ENCODE measurements around the gene CDON. TPM values are rescaled to one million over a fixed set of nuclear protein-coding genes. Genes with fewer than 3 reads are reported as not detected.

Gene CDON
- total RNA-seq, 1 donor from 2014 or later = 19.9 TPM

DNA sequence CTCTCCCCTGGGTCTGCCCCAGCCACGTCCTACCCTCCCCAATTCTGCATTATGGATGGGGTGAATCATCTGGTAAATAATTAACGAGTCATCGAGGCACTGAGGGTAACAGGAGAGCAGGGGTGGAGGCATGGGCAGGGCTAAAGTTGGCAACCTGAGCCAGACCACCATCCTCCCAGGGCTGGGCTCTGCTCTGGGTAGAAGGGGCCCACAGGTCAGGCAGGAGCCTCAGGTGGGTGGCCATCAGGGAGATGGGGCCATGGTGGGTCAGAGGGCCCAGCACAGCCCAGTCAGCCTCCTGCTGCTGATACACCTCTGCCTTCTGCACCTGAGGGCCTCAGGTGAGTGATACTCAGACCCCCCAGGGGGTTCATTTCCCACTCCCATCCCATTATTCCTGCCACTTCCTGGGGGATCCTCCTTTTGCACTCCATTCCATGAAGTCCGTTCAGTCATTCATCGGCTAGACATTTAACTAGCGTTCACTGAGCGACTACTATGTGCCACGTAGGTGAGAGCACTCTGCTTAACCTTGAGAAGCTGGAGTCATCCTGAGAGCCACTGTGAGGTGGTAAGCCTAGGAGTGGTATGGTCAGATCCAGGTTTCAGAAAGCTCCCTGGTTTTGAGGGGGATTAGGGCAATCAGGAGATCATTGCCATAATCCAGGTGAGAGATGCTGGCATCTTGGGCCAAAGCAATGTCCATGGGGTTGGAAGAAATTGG, 116.7 kb downstream of the CDON start, which contains the start of gene VSIG10L2:
VSIG10L2 (plus strand) TSS at position 248 of the 724 bp plus-strand sequence; CDS start at position 260, 12 bp downstream.
- H3K27me3 Mint-ChIP-seq (ENCODE audit: low read depth) = peaks cover 12% of the 10 kb centered on the region
- H3K9me3 Mint-ChIP-seq (ENCODE audit: low read depth) = no peaks in the 10 kb centered on the region
- H3K36me3 Mint-ChIP-seq (ENCODE audit: low read depth) = no peaks in the 10 kb centered on the region
- no peak within 1 kb of the TSS for H3K4me3 Mint-ChIP-seq (ENCODE audit: unreplicated experiment)
- no peak within 1 kb of the TSS for H3K27ac Mint-ChIP-seq (ENCODE audit: unreplicated experiment)
- peaks cover 4% of the 10 kb centered on the region for H3K4me1 Mint-ChIP-seq (ENCODE audit: low read depth)
- DNase-seq (ENCODE audit: low spot score) = no peak
- TF ChIP-seq, protein P1, sequence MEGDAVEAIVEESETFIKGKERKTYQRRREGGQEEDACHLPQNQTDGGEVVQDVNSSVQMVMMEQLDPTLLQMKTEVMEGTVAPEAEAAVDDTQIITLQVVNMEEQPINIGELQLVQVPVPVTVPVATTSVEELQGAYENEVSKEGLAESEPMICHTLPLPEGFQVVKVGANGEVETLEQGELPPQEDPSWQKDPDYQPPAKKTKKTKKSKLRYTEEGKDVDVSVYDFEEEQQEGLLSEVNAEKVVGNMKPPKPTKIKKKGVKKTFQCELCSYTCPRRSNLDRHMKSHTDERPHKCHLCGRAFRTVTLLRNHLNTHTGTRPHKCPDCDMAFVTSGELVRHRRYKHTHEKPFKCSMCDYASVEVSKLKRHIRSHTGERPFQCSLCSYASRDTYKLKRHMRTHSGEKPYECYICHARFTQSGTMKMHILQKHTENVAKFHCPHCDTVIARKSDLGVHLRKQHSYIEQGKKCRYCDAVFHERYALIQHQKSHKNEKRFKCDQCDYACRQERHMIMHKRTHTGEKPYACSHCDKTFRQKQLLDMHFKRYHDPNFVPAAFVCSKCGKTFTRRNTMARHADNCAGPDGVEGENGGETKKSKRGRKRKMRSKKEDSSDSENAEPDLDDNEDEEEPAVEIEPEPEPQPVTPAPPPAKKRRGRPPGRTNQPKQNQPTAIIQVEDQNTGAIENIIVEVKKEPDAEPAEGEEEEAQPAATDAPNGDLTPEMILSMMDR (IDR thresholded peaks at IDR 0.05) = no peak

DNA sequence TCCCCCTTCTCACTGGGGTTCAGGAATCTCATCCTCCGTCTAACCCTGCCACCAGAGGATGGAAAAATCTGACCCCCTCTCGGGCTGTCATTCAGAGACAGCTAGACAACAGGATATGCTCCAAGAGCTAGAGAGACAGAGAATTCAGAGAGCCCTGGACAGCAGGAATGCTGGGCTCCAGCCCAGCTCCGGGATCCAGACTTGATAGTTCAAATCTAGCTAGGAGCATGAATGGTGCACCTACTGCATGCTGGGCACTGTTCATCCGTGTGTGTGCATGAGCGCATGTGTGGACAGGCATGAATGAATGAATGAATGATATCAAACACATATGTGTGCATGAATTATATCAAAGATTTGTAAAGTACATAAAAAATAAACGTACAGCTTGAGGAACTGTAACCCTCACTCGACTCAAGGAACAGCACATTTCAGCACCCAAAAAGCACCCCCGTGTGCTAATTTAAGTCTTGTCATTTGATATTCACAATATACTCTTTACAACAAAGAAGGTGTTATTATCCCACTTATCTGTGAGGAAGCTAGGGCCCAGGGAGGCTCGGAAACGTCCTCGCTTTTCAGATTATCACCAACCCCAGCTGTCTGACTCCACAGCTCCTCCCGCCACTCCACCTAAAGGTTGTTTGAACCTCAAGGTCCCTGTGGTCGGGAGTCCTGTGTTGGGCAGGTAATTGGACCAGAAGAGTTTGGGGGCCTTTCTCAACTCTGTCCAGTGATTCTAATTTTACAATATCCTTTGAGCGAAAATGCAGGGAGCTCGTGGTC, 117.5 kb downstream of the CDON start:
- TF ChIP-seq, protein P1 (IDR thresholded peaks at IDR 0.05) = no peak
- H3K36me3 Mint-ChIP-seq (ENCODE audit: low read depth) = no peaks in the 10 kb centered on the region
- no peak overlapping the region for H3K4me3 Mint-ChIP-seq (ENCODE audit: unreplicated experiment)
- no peak overlapping the region for H3K27ac Mint-ChIP-seq (ENCODE audit: unreplicated experiment)
- peaks cover 12% of the 10 kb centered on the region for H3K27me3 Mint-ChIP-seq (ENCODE audit: low read depth)
- DNase-seq (ENCODE audit: low spot score) = no peak
- no peaks in the 10 kb centered on the region for H3K9me3 Mint-ChIP-seq (ENCODE audit: low read depth)
- H3K4me1 Mint-ChIP-seq (ENCODE audit: low read depth) = peaks cover 4% of the 10 kb centered on the region

- H3K9me3 Mint-ChIP-seq (ENCODE audit: low read depth) = no peaks in the 10 kb centered on the region
- H3K4me1 Mint-ChIP-seq (ENCODE audit: low read depth) = peaks cover 4% of the 10 kb centered on the region
- peaks cover 12% of the 10 kb centered on the region for H3K27me3 Mint-ChIP-seq (ENCODE audit: low read depth)
- H3K4me3 Mint-ChIP-seq (ENCODE audit: unreplicated experiment) = no peak overlapping the region
- H3K27ac Mint-ChIP-seq (ENCODE audit: unreplicated experiment) = no peak overlapping the region
- H3K36me3 Mint-ChIP-seq (ENCODE audit: low read depth) = no peaks in the 10 kb centered on the region
- TF ChIP-seq, protein P1 (IDR thresholded peaks at IDR 0.05) = no peak
- no peak for DNase-seq (ENCODE audit: low spot score)
These were observed 118.2 kb downstream of the CDON start for GRCh38 chr11:125944350-125945010.

DNA sequence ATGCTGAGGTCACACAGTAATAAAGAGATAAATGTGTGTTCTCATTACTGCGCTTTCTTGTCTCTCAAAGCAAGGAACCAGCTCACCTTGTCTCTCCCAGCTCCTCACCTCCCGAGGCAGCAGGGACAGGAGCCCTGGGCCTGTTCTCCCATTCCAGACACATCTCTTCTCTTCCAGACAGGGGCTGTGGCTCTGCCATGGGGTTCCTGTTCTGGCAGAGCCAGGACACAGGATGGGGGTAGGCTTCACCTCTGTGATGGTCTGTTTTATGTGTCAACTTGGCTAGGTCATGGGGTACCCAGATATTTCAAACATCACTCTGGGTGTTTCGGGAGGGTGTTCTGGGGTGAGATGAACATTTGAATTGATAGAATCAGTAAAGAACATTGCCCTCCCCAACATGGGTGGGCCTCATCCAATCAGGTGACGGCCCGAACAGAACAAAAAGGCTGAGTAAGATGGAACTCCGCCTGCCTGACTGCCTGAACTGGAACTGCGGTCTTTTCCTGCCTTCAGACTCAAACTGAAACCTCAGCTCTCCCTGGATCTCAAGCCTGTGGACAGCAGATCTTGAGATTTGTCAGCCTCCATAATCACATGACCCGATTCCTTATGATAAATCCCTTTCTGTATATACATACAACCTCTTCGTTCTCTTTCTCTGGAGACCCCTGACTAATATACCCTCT, 118.9 kb downstream of the CDON start:
- peaks cover 12% of the 10 kb centered on the region for H3K27me3 Mint-ChIP-seq (ENCODE audit: low read depth)
- H3K4me1 Mint-ChIP-seq (ENCODE audit: low read depth) = peaks cover 4% of the 10 kb centered on the region
- H3K36me3 Mint-ChIP-seq (ENCODE audit: low read depth) = no peaks in the 10 kb centered on the region
- DNase-seq (ENCODE audit: low spot score) = no peak
- TF ChIP-seq, protein P1 (IDR thresholded peaks at IDR 0.05) = no peak
- no peak overlapping the region for H3K4me3 Mint-ChIP-seq (ENCODE audit: unreplicated experiment)
- no peaks in the 10 kb centered on the region for H3K9me3 Mint-ChIP-seq (ENCODE audit: low read depth)
- H3K27ac Mint-ChIP-seq (ENCODE audit: unreplicated experiment) = no peak overlapping the region
